Caco-2 (cell line): ENCODE data around the gene SCRN1. TPM values are rescaled to one million over a fixed set of nuclear protein-coding genes. Genes with fewer than 3 reads are reported as not detected.

ENCODE experiments used
- BruUV-seq: library from RNA; stranded (reverse); fragments of 400-500 nt; replicated peaks from 2 replicates; lab custom pipeline; 2021; lab: Mats Ljungman, UMichigan
- CTCF ChIA-PET: fragments of 300-600 bp; sonication (Branson Sonifier 250); formaldehyde crosslinking; loops from one replicate; lab custom pipeline; 2022; ENCODE audit warnings: antibody characterized with exemption; lab: Charles Lee
- POLR2A ChIA-PET: fragments of 300-600 bp; sonication (Branson Sonifier 250); formaldehyde crosslinking; loops from one replicate; lab custom pipeline; 2022; ENCODE audit warnings: antibody characterized with exemption; lab: Charles Lee
- DNase-seq, 2 experiments: peaks; one replicate each; pipeline versions ENCODE4 v3.0.0 to v3.0.0-alpha.2; 2020 to 2022
- H3K27me3 ChIP-seq: replicated peaks from 2 replicates; pipeline ENCODE4 v1.6.0; 2011; ENCODE audit warnings: low read length; ENCODE audit not compliant: control insufficient read depth, insufficient read depth
- H3K36me3 ChIP-seq: 2 replicates; pipeline ENCODE4 v1.5.1; 2011; ENCODE audit warnings: low read length; ENCODE audit not compliant: control insufficient read depth, insufficient read depth
- H3K4me1 ChIP-seq: fragments of 250-450 bp; sonication (Bioruptor Pico); 2 replicates; pipeline ENCODE4 v1.5.1; 2020; ENCODE audit warnings: mild to moderate bottlenecking
- H3K4me3 ChIP-seq: 2 replicates; pipeline ENCODE4 v1.5.1; 2011; ENCODE audit warnings: low read depth, mild to moderate bottlenecking, control low read depth, low read length
- H3K9me3 ChIP-seq: fragments of 250-450 bp; sonication (Bioruptor Pico); 2 replicates; pipeline ENCODE4 v1.5.1; 2020; ENCODE audit warnings: mild to moderate bottlenecking, moderate library complexity
- H3K27ac Mint-ChIP-seq: one replicate; pipeline ENCODE4 v1.8.0; 2022; ENCODE audit warnings: mixed read lengths; ENCODE audit not compliant: unreplicated experiment
- H3K27me3 Mint-ChIP-seq: one replicate; pipeline ENCODE4 v1.8.0; 2022; ENCODE audit warnings: mixed read lengths; ENCODE audit not compliant: insufficient read depth, unreplicated experiment
- H3K36me3 Mint-ChIP-seq: one replicate; pipeline ENCODE4 v1.8.0; 2022; ENCODE audit warnings: mild to moderate bottlenecking, mixed read lengths; ENCODE audit not compliant: insufficient read depth, unreplicated experiment
- H3K4me1 Mint-ChIP-seq: one replicate; pipeline ENCODE4 v1.8.0; 2022; ENCODE audit warnings: low read depth, mixed read lengths; ENCODE audit not compliant: unreplicated experiment
- H3K4me3 Mint-ChIP-seq: one replicate; pipeline ENCODE4 v1.8.0; 2022; ENCODE audit warnings: mild to moderate bottlenecking, moderate library complexity, mixed read lengths; ENCODE audit not compliant: unreplicated experiment
- H3K9me3 Mint-ChIP-seq: one replicate; pipeline ENCODE4 v1.8.0; 2022; ENCODE audit warnings: mixed read lengths; ENCODE audit not compliant: unreplicated experiment
- intact Hi-C: fragments of 100-400 bp; cut with micrococcal nuclease; formaldehyde crosslinking; loops from one replicate; pipeline ENCODE4 v1.10.0; 2022; ENCODE audit not compliant: unreplicated experiment
- total RNA-seq: library from RNA; stranded (reverse); gene quantifications from 2 replicates; pipeline ENCODE4 v1.2.3, GENCODE V29; 2022
- TF ChIP-seq, protein P1 (sequence below), 2 experiments: fragments of 200-600 bp in 1 of 2; IDR thresholded peaks; 1 replicate in 1 of 2; 2 replicates in 1 of 2; pipeline versions ENCODE4 v1.5.1 to v1.8.0; 2011 to 2022; ENCODE audit warnings: antibody characterized with exemption in 1 of 2, control low read depth in 1 of 2, inconsistent platforms in 1 of 2, low read depth in 1 of 2, low read length in 1 of 2, mild to moderate bottlenecking in 1 of 2, moderate library complexity in 1 of 2; ENCODE audit not compliant: insufficient read depth in 1 of 2, severe bottlenecking in 1 of 2, unreplicated experiment in 1 of 2

The SCRN1 gene
- total RNA-seq, 1 experiment from 2014 or later: 92.9 TPM

- Histone ChIP-seq H3K27me3 (no peaks in the 10 kb centered on the region; the same call in 1 of the 2 replicates), H3K36me3 (no peaks in the 10 kb centered on the region), H3K4me1 (no peaks in the 10 kb centered on the region), H3K4me3 (no peak overlapping the region), H3K9me3 (no peaks in the 10 kb centered on the region)
- intact Hi-C loops: no loop called here
- no peak overlapping the region for H3K4me3 Mint-ChIP-seq
- BruUV-seq: no TSS peak
- no peaks in the 10 kb centered on the region for H3K36me3 Mint-ChIP-seq
- ChIA-PET CTCF (interaction anchor here (0.6 to 2.1 kb wide), 2 partner anchors 42 to 105 kb away, joined by 3 to 16 read pairs; no protein-coding TSS in a partner anchor), POLR2A (no interaction called here)
- H3K27ac Mint-ChIP-seq: no peak overlapping the region
- no peaks in the 10 kb centered on the region for H3K4me1 Mint-ChIP-seq
- TF ChIP-seq, protein P1, sequence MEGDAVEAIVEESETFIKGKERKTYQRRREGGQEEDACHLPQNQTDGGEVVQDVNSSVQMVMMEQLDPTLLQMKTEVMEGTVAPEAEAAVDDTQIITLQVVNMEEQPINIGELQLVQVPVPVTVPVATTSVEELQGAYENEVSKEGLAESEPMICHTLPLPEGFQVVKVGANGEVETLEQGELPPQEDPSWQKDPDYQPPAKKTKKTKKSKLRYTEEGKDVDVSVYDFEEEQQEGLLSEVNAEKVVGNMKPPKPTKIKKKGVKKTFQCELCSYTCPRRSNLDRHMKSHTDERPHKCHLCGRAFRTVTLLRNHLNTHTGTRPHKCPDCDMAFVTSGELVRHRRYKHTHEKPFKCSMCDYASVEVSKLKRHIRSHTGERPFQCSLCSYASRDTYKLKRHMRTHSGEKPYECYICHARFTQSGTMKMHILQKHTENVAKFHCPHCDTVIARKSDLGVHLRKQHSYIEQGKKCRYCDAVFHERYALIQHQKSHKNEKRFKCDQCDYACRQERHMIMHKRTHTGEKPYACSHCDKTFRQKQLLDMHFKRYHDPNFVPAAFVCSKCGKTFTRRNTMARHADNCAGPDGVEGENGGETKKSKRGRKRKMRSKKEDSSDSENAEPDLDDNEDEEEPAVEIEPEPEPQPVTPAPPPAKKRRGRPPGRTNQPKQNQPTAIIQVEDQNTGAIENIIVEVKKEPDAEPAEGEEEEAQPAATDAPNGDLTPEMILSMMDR (IDR thresholded peaks at IDR 0.05; ENCODE audit: insufficient read depth in 1 of 2, low read depth in 1 of 2, low read length in 1 of 2, severe bottlenecking in 1 of 2, unreplicated experiment in 1 of 2): no peak
- no peak for DNase-seq
- peaks cover 6% of the 10 kb centered on the region for H3K27me3 Mint-ChIP-seq
- no peaks in the 10 kb centered on the region for H3K9me3 Mint-ChIP-seq
Observed at GRCh38 chr7:29879609-29880008, 110.0 kb downstream of the SCRN1 start.

DNA sequence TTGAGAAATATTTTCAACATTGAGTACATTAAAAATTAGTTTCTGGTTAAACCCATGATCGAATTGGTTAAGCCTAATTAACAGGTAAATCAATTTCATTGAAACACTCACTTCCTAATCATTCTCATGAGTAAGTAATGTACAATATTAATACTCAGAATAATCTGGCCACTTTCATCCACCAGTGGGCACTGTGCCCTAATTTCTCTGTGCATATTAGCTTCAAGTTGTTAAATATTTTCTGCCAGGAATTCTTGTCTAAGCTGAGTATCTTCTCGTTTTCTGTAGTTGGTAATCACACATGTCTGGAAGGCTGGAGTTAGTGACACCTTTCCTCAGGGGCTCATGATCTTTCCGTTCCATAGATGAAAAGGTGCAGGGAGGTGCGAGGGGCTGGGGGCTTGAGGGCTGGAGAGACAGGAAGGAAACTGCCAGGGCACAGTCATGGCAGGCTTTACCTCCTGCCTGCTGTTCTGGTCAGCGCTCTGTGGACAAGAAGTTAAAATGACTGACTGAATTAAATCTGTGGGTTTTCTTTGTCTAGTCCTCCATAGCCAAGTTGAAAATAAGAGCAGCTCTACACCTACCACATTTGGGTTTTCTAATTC is 111.4 kb downstream of the SCRN1 start:
- H3K4me1 ChIP-seq: no peaks in the 10 kb centered on the region
- Mint-ChIP-seq H3K27me3 (peaks cover 6% of the 10 kb centered on the region), H3K4me3 (no peak overlapping the region), H3K27ac (no peak overlapping the region), H3K9me3 (no peaks in the 10 kb centered on the region), H3K4me1 (no peaks in the 10 kb centered on the region), H3K36me3 (no peaks in the 10 kb centered on the region)
- ChIA-PET POLR2A (no interaction called here), CTCF (interaction anchor here (0.9 to 2.1 kb wide), 4 partner anchors 25 to 196 kb away, joined by 3 to 16 read pairs (median 4); no protein-coding TSS in a partner anchor)
- intact Hi-C loops: loop anchor here (1.0 kb wide), 2 partner anchors 43 to 184 kb away; no protein-coding TSS in a partner anchor
- BruUV-seq: no TSS peak
- TF ChIP-seq, protein P1 (IDR thresholded peaks at IDR 0.05; ENCODE audit: insufficient read depth in 1 of 2, low read depth in 1 of 2, low read length in 1 of 2, severe bottlenecking in 1 of 2, unreplicated experiment in 1 of 2): peak; percentile 57 to 58
- H3K36me3 ChIP-seq: no peaks in the 10 kb centered on the region
- no peaks in the 10 kb centered on the region; the same call in 1 of the 2 replicates for H3K27me3 ChIP-seq
- H3K4me3 ChIP-seq: no peak overlapping the region
- DNase-seq: peak in 1 of 2 experiments; percentile 26
- H3K9me3 ChIP-seq: no peaks in the 10 kb centered on the region

DNA sequence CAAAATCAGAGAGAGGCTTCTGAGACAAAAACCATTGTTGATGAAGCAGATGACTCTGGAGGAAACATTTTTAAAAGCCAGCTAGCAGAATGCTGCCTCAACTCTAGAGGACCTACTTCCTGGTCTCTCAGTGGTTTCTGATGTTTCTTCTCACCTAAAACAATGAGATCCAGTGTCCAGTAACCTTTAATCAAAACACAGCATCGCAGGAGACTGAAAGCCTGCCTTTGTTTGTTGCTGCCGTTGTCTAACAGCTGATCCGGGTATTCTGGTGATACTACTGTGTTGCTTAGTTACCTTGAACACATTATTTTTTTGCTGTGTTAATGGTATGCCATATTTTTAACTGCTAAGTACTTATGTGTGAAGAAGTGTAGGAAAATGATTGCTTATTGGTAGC is 112.4 kb downstream of the SCRN1 start:
- intact Hi-C loops: no loop called here
- POLR2A ChIA-PET: no interaction called here

More for the DNA sequence above, 112.4 kb downstream of the SCRN1 start:
- Histone ChIP-seq H3K27me3 (no peaks in the 10 kb centered on the region; the same call in 1 of the 2 replicates), H3K9me3 (no peaks in the 10 kb centered on the region), H3K36me3 (no peaks in the 10 kb centered on the region), H3K4me1 (no peaks in the 10 kb centered on the region), H3K4me3 (no peak overlapping the region)
- Mint-ChIP-seq H3K27ac (no peak overlapping the region), H3K27me3 (peaks cover 6% of the 10 kb centered on the region), H3K4me3 (no peak overlapping the region), H3K4me1 (no peaks in the 10 kb centered on the region), H3K9me3 (no peaks in the 10 kb centered on the region), H3K36me3 (no peaks in the 10 kb centered on the region)
- no peak for DNase-seq
- CTCF ChIA-PET: no interaction called here
- no TSS peak for BruUV-seq
- TF ChIP-seq, protein P1 (IDR thresholded peaks at IDR 0.05; ENCODE audit: insufficient read depth in 1 of 2, low read depth in 1 of 2, low read length in 1 of 2, severe bottlenecking in 1 of 2, unreplicated experiment in 1 of 2): no peak
